SK-N-MC (cell line): ENCODE measurements around the gene ZNF804A.

ENCODE experiments used
- EZH2 ChIP-seq: fragments of 200-600 bp; sonication (generic); IDR thresholded peaks from one replicate; pipeline ENCODE4 v1.6.1; 2017; ENCODE audit warnings: antibody characterized with exemption
- POLR2AphosphoS5 ChIP-seq: IDR thresholded peaks from 2 replicates; pipeline ENCODE4 v1.6.1; 2012; ENCODE audit warnings: mild to moderate bottlenecking, low read depth, low read length, borderline replicate concordance

- TF ChIP-seq EZH2 = no peak
- no peak for TF ChIP-seq POLR2AphosphoS5
Measured at GRCh38 chr2:184597571-184597991, 748 bp upstream of the ZNF804A start.
